Liver (tissue), 3 donors: ENCODE results near the gene ANGEL2.

Experiments
- CTCF ChIP-seq: fragments of 150-350 bp; IDR thresholded peaks from 2 replicates; pipeline ENCODE4 v1.5.1; 2017; ENCODE audit warnings: improper control_type of control experiment, low read depth, low read length; ENCODE audit not compliant: missing input control
- RAD21 ChIP-seq, 2 donors: IDR thresholded peaks; 2 replicates each; pipeline ENCODE4 v1.6.1; 2016; ENCODE audit warnings: antibody characterized with exemption in 2 of 2, mild to moderate bottlenecking in 2 of 2
- TF ChIP-seq, protein P1 (sequence below): IDR thresholded peaks from 2 replicates; pipeline ENCODE4 v1.6.1; 2016; ENCODE audit warnings: antibody characterized with exemption
- donor health status: healthy.
- donor health status: healthy.

GRCh38 chr1:212951947-212952640 lies 63.6 kb downstream of the ANGEL2 start:
- TF ChIP-seq CTCF (no peak), RAD21 (IDR thresholded peaks at IDR 0.05) (no peak)
- TF ChIP-seq, protein P1, sequence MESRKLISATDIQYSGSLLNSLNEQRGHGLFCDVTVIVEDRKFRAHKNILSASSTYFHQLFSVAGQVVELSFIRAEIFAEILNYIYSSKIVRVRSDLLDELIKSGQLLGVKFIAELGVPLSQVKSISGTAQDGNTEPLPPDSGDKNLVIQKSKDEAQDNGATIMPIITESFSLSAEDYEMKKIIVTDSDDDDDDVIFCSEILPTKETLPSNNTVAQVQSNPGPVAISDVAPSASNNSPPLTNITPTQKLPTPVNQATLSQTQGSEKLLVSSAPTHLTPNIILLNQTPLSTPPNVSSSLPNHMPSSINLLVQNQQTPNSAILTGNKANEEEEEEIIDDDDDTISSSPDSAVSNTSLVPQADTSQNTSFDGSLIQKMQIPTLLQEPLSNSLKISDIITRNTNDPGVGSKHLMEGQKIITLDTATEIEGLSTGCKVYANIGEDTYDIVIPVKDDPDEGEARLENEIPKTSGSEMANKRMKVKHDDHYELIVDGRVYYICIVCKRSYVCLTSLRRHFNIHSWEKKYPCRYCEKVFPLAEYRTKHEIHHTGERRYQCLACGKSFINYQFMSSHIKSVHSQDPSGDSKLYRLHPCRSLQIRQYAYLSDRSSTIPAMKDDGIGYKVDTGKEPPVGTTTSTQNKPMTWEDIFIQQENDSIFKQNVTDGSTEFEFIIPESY = no peak
